GM19452 (cell line): ENCODE data around the gene NUSAP1.
"Not testable (repeated sequence)": the region's sequence is repeated elsewhere in the genome, so short reads cannot be mapped to it uniquely, and the experiment has no call there.

Source experiments
- ATAC-seq: cut with Tn5 transposase; IDR thresholded peaks from one replicate; pipeline ENCODE4 v1.9.1; 2021; ENCODE audit not compliant: unreplicated experiment

The NUSAP1 gene

GRCh38 chr15:41333026-41333562 lies 413 bp downstream of the NUSAP1 start:
- ATAC-seq, result peak; percentile 25

- no peak for ATAC-seq
Measured at GRCh38 chr15:41334293-41335120, 1.8 kb downstream of the NUSAP1 start.

GRCh38 chr15:41336549-41336948 lies 3.9 kb downstream of the NUSAP1 start:
- ATAC-seq, result no peak

- no peak for ATAC-seq
Measured at GRCh38 chr15:41337047-41337446, 4.4 kb downstream of the NUSAP1 start.

GRCh38 chr15:41337631-41338522 lies 5.2 kb downstream of the NUSAP1 start:
- no peak for ATAC-seq

- ATAC-seq, result no peak
Measured at GRCh38 chr15:41340189-41340695, 7.6 kb downstream of the NUSAP1 start.

- no peak for ATAC-seq
Measured at GRCh38 chr15:41341519-41341918, 8.8 kb downstream of the NUSAP1 start.

GRCh38 chr15:41347236-41347635 lies 14.6 kb downstream of the NUSAP1 start:
- ATAC-seq, result no peak

GRCh38 chr15:41350057-41350717 lies 17.5 kb downstream of the NUSAP1 start:
- ATAC-seq, result no peak

- no peak for ATAC-seq
Measured at GRCh38 chr15:41354371-41354770, 21.7 kb downstream of the NUSAP1 start.

GRCh38 chr15:41367418-41367817 lies 34.7 kb downstream of the NUSAP1 start:
- no peak for ATAC-seq

GRCh38 chr15:41377978-41378377 lies 45.3 kb downstream of the NUSAP1 start:
- ATAC-seq, result no peak

GRCh38 chr15:41383974-41384749 lies 51.5 kb downstream of the NUSAP1 start:
- not testable (repeated sequence) for ATAC-seq

- no peak for ATAC-seq
Measured at GRCh38 chr15:41387646-41388045, 55.0 kb downstream of the NUSAP1 start.

GRCh38 chr15:41392659-41393058 lies 60.0 kb downstream of the NUSAP1 start:
- ATAC-seq, result no peak

- no peak for ATAC-seq
Measured at GRCh38 chr15:41394924-41395323, 62.2 kb downstream of the NUSAP1 start.

GRCh38 chr15:41396111-41396510 lies 63.4 kb downstream of the NUSAP1 start:
- no peak for ATAC-seq

- ATAC-seq, result peak; percentile 8
Measured at GRCh38 chr15:41401904-41402267, 69.2 kb downstream of the NUSAP1 start.

- no peak for ATAC-seq
Measured at GRCh38 chr15:41407341-41407740, 74.7 kb downstream of the NUSAP1 start.

GRCh38 chr15:41408234-41408641 lies 75.6 kb downstream of the NUSAP1 start:
- ATAC-seq, result no peak
